Astrocyte of the cerebellum (primary cell): ENCODE results near the gene TMEM94.

Experiments used
- DNase-seq: peaks from one replicate; pipeline ENCODE4 v3.0.0-alpha.2; 2011; ENCODE audit warnings: low read depth
- H3K4me3 ChIP-seq: 2 replicates; pipeline ENCODE4 v1.5.1; 2011; ENCODE audit warnings: mild to moderate bottlenecking, low read depth, low read length, moderate library complexity
- CTCF ChIP-seq: IDR thresholded peaks from 2 replicates; pipeline ENCODE4 v1.5.1; 2012; ENCODE audit warnings: low read length, low read depth, moderate library complexity, mild to moderate bottlenecking; ENCODE audit errors: missing control alignments
- in situ Hi-C: cut with HindIII; loops from 2 replicates; pipeline ENCODE4 v1.10.0; 2017; ENCODE audit warnings: low sequenced_read_pairs

TMEM94 gene

GRCh38 chr17:75456417-75457046 is at the start of gene TMEM94:
Gene TMEM94, plus strand, starts transcription at chr17:75456635. Its CDS starts 15,271 bp downstream, at chr17:75471906.
- in situ Hi-C loops: no loop called here
- no peak for TF ChIP-seq CTCF
- DNase-seq: peak; percentile 96
- H3K4me3 ChIP-seq: peak within 1 kb of the TSS; percentile 94

GRCh38 chr17:75407655-75408352 is 48.6 kb upstream of the TMEM94 start:
- no peak for DNase-seq
- in situ Hi-C loops: no loop called here
- TF ChIP-seq CTCF: no peak
- no peak overlapping the region for H3K4me3 ChIP-seq

- no peak overlapping the region for H3K4me3 ChIP-seq
- in situ Hi-C loops: no loop called here
- TF ChIP-seq CTCF: no peak
- DNase-seq: no peak
Measured at GRCh38 chr17:75410141-75410540, 46.3 kb upstream of the TMEM94 start.

- in situ Hi-C loops: no loop called here
- TF ChIP-seq CTCF: no peak
- no peak for DNase-seq
- H3K4me3 ChIP-seq: no peak overlapping the region
Measured at GRCh38 chr17:75411328-75412067, 44.9 kb upstream of the TMEM94 start.

- peak; percentile 58 for DNase-seq
- in situ Hi-C loops: no loop called here
- peak; percentile 79 for TF ChIP-seq CTCF
- H3K4me3 ChIP-seq: peak overlapping the region; percentile 13
Measured at GRCh38 chr17:75412455-75413317, 43.7 kb upstream of the TMEM94 start.

- no peak for DNase-seq
- in situ Hi-C loops: no loop called here
- H3K4me3 ChIP-seq: no peak overlapping the region
- no peak for TF ChIP-seq CTCF
Measured at GRCh38 chr17:75414488-75414887, 41.9 kb upstream of the TMEM94 start.
